WTC11 (cell line): ENCODE data around the gene PLP2.

Experiments used
- FOXK1 ChIP-seq: sonication (generic); formaldehyde crosslinking; IDR thresholded peaks from 2 replicates; pipeline ENCODE4 v1.8.0; 2022; ENCODE audit warnings: mild to moderate bottlenecking, moderate library complexity, missing genetic modification reagents
- IRF2 ChIP-seq: sonication (generic); formaldehyde crosslinking; IDR thresholded peaks from 2 replicates; pipeline ENCODE4 v1.8.0; 2022; ENCODE audit warnings: low read depth, missing genetic modification reagents, borderline replicate concordance
- JUN ChIP-seq: sonication (generic); formaldehyde crosslinking; IDR thresholded peaks from 2 replicates; pipeline ENCODE4 v1.8.0; 2023; ENCODE audit warnings: mild to moderate bottlenecking, missing genetic modification reagents
- NFYB ChIP-seq: sonication (generic); formaldehyde crosslinking; conservative IDR thresholded peaks from 2 replicates; pipeline ENCODE4 v1.8.0; 2022; ENCODE audit warnings: low read depth, missing genetic modification reagents
- TF ChIP-seq, protein P1 (sequence below): fragments of 200-600 bp; IDR thresholded peaks from 2 replicates; pipeline ENCODE4 v1.8.0; 2022; ENCODE audit warnings: antibody characterized with exemption
- TF ChIP-seq, protein P2 (sequence below): fragments of 250-450 bp; sonication (Bioruptor Pico); IDR thresholded peaks from 2 replicates; pipeline ENCODE4 v2.1.2; 2022; ENCODE audit warnings: mild to moderate bottlenecking, moderate library complexity

DNA sequence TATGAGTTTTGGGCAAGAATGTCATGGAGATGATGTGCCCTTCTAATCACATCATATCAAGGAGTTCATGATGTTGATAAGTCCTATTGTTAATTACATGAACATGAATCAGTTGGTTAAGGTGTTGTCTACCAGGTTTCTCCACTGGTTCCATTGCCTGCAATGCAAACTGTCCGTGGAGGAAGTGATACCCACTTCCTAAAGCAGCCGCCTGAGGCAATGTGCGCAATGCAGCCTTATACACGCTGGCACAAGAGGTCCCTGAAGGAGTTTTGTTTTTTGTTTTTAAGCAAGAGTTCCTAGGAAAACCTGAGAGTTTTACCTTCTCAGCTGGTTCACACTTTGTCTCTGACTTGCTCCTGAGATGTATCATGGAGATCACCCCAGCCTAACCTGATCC is 42.3 kb upstream of the PLP2 start:
- TF ChIP-seq, protein P1, sequence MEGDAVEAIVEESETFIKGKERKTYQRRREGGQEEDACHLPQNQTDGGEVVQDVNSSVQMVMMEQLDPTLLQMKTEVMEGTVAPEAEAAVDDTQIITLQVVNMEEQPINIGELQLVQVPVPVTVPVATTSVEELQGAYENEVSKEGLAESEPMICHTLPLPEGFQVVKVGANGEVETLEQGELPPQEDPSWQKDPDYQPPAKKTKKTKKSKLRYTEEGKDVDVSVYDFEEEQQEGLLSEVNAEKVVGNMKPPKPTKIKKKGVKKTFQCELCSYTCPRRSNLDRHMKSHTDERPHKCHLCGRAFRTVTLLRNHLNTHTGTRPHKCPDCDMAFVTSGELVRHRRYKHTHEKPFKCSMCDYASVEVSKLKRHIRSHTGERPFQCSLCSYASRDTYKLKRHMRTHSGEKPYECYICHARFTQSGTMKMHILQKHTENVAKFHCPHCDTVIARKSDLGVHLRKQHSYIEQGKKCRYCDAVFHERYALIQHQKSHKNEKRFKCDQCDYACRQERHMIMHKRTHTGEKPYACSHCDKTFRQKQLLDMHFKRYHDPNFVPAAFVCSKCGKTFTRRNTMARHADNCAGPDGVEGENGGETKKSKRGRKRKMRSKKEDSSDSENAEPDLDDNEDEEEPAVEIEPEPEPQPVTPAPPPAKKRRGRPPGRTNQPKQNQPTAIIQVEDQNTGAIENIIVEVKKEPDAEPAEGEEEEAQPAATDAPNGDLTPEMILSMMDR = no peak
- TF ChIP-seq, protein P2, sequence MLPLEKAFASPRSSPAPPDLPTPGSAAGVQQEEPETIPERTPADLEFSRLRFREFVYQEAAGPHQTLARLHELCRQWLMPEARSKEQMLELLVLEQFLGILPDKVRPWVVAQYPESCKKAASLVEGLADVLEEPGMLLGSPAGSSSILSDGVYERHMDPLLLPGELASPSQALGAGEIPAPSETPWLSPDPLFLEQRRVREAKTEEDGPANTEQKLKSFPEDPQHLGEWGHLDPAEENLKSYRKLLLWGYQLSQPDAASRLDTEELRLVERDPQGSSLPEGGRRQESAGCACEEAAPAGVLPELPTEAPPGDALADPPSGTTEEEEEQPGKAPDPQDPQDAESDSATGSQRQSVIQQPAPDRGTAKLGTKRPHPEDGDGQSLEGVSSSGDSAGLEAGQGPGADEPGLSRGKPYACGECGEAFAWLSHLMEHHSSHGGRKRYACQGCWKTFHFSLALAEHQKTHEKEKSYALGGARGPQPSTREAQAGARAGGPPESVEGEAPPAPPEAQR = no peak
- TF ChIP-seq IRF2 (CRISPR knock-in tag) (no peak), NFYB (CRISPR knock-in tag) (no peak), FOXK1 (CRISPR knock-in tag) (no peak), JUN (CRISPR knock-in tag) (no peak)
